OCI-LY3 (cell line): ENCODE results near the gene STMN3.

Source experiments
- CTCF ChIP-seq: fragments of 200-600, 300-600 bp; sonication (generic); IDR thresholded peaks from 2 replicates; pipeline ENCODE4 v1.5.1; 2014; ENCODE audit warnings: antibody characterized with exemption, low read length, low read depth
- EZH2phosphoT487 ChIP-seq: fragments of 200-600 bp; shearing (Covaris generic); IDR thresholded peaks from 2 replicates; pipeline ENCODE4 v1.6.1; 2018; ENCODE audit warnings: antibody characterized with exemption, mixed run types, low read depth

- TF ChIP-seq CTCF: no peak
- no peak for TF ChIP-seq EZH2phosphoT487
Observed at GRCh38 chr20:63692436-63693082, 39.3 kb upstream of the STMN3 start.
